ENCODE data around the gene ALG3. TPM values are rescaled to one million over a fixed set of nuclear protein-coding genes. Genes with fewer than 3 reads are reported as not detected.

ALG3 gene
- total RNA-seq, 1 experiment from 2014 or later = 95.1 TPM

- POLR2A ChIA-PET (ENCODE audit: unreplicated experiment) = interaction anchor here (0.6 to 0.7 kb wide), 5 partner anchors 12 to 566 kb away, joined by 3 to 23 read pairs (median 13); partner anchors contain the start of gene CHRD
- no peaks in the 10 kb centered on the region for H3K9me3 ChIP-seq (ENCODE audit: insufficient read depth, low read depth)
- H3K9me2 ChIP-seq (ENCODE audit: insufficient read depth) = no peaks in the 10 kb centered on the region
- no peaks in the 10 kb centered on the region for H3K27me3 ChIP-seq (ENCODE audit: insufficient read depth, low read depth)
- no peak overlapping the region for H3K27ac ChIP-seq
- DNase-seq = no peak
- peaks cover 7% of the 10 kb centered on the region; the same call in 1 of the 2 replicates for H3K79me2 ChIP-seq (ENCODE audit: low read depth)
- intact Hi-C loops (cut with micrococcal nuclease; ENCODE audit: unreplicated experiment) = loop anchor here (2.0 kb wide), 1 partner anchor 37 kb away; the partner anchor contains the start of gene PSMD2
- CTCF ChIA-PET = interaction anchor here (0.5 to 0.7 kb wide), 5 partner anchors 11 to 220 kb away, joined by 3 to 6 read pairs (median 6); no protein-coding TSS in a partner anchor
- H3K4me1 ChIP-seq (replicated peaks; ENCODE audit: insufficient read depth) = peaks cover 15% of the 10 kb centered on the region; the same call in 1 of the 2 replicates
- H3K4me2 ChIP-seq = peak overlapping the region; percentile 94
- peaks cover 28% of the 10 kb centered on the region; the same call in 1 of the 2 replicates for H3F3A ChIP-seq (ENCODE audit: insufficient read depth, low read depth)
- no peaks in the 10 kb centered on the region for H4K20me1 ChIP-seq (ENCODE audit: insufficient read depth)
- peak overlapping the region; percentile 64 for H3K4me3 ChIP-seq
- no peaks in the 10 kb centered on the region for H3K36me3 ChIP-seq (ENCODE audit: low read depth)
- BruUV-seq (replicated peaks) = no TSS peak
- H2AFZ ChIP-seq = peak overlapping the region; percentile 96
- TF ChIP-seq EZH2 (IDR thresholded peaks at IDR 0.05; ENCODE audit: low read depth) = no peak
- no peak for TF ChIP-seq CTCF (conservative IDR thresholded peaks at IDR 0.05)
These were observed 13.3 kb upstream of the ALG3 start for GRCh38 chr3:184261854-184262763.

GRCh38 chr3:184261270-184261853 lies 12.6 kb upstream of the ALG3 start, which contains the start of gene CAMK2N2:
TSS of gene CAMK2N2 (minus strand) at chr3:184261553. CDS start at chr3:184261285, 268 bp downstream.
- H4K20me1 ChIP-seq (ENCODE audit: insufficient read depth) = no peaks in the 10 kb centered on the region
- peak within 1 kb of the TSS; percentile 97 for H3K4me2 ChIP-seq
- no peaks in the 10 kb centered on the region for H3K27me3 ChIP-seq (ENCODE audit: insufficient read depth, low read depth)
- H3F3A ChIP-seq (ENCODE audit: insufficient read depth, low read depth) = peaks cover 30% of the 10 kb centered on the region; the same call in 1 of the 2 replicates
- no peak within 1 kb of the TSS for H3K27ac ChIP-seq
- TF ChIP-seq CTCF (conservative IDR thresholded peaks at IDR 0.05) = no peak
- no peak for TF ChIP-seq EZH2 (IDR thresholded peaks at IDR 0.05; ENCODE audit: low read depth)
- intact Hi-C loops (cut with micrococcal nuclease; ENCODE audit: unreplicated experiment) = loop anchor here (2.0 kb wide), 1 partner anchor 37 kb away; the partner anchor contains the start of gene PSMD2
- peak; percentile 78 to 82 for DNase-seq
- ChIA-PET CTCF (interaction anchor here (0.5 to 1.0 kb wide), 7 partner anchors 12 to 220 kb away, joined by 3 to 14 read pairs (median 8); partner anchors contain the start of gene EEF1AKMT4), POLR2A (ENCODE audit: unreplicated experiment) (interaction anchor here (0.6 to 0.7 kb wide), 3 partner anchors 119 to 565 kb away, joined by 3 to 23 read pairs (median 3); partner anchors contain the start of gene CHRD)
- peak within 1 kb of the TSS; percentile 93 for H3K4me3 ChIP-seq
- H3K36me3 ChIP-seq (ENCODE audit: low read depth) = no peaks in the 10 kb centered on the region
- peaks cover 15% of the 10 kb centered on the region; the same call in 1 of the 2 replicates for H3K4me1 ChIP-seq (replicated peaks; ENCODE audit: insufficient read depth)
- H3K9me3 ChIP-seq (ENCODE audit: insufficient read depth, low read depth) = no peaks in the 10 kb centered on the region
- no peaks in the 10 kb centered on the region for H3K9me2 ChIP-seq (ENCODE audit: insufficient read depth)
- no TSS peak for BruUV-seq (replicated peaks)
- peak within 1 kb of the TSS; percentile 96 for H2AFZ ChIP-seq
- H3K79me2 ChIP-seq (ENCODE audit: low read depth) = peaks cover 7% of the 10 kb centered on the region; the same call in 1 of the 2 replicates
